HL-60 (cell line): Measurements from ENCODE around the gene KDM4C.

Experiments used
- TF ChIP-seq, protein P1 (sequence below): IDR thresholded peaks from 2 replicates; pipeline ENCODE4 v1.6.1; 2012; ENCODE audit warnings: low read depth; ENCODE audit not compliant: insufficient replicate concordance
- TF ChIP-seq, protein P2 (sequence below): IDR thresholded peaks from one replicate; pipeline ENCODE4 v1.5.1; 2011; ENCODE audit warnings: low read length, control low read depth, inconsistent platforms; ENCODE audit not compliant: insufficient read depth

DNA sequence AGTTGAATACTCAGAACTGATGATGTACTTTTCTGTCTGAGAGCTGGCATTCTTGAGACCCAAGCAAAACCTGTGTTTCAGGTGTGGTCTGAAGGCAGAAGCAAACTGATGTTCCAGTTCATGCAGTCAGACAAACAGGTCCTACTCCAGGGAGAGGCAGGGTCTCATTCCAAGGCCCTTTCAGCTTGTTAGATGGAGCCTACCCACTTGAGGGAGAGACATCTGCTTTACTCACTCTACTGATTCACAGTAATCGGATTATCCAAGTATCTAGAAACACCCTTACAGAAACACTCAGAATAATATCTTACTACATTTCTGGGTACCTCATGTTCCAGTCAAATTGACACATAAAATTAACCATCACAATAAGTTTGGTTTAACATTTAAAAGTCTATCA is 207.8 kb downstream of the KDM4C start:
- TF ChIP-seq, protein P1, sequence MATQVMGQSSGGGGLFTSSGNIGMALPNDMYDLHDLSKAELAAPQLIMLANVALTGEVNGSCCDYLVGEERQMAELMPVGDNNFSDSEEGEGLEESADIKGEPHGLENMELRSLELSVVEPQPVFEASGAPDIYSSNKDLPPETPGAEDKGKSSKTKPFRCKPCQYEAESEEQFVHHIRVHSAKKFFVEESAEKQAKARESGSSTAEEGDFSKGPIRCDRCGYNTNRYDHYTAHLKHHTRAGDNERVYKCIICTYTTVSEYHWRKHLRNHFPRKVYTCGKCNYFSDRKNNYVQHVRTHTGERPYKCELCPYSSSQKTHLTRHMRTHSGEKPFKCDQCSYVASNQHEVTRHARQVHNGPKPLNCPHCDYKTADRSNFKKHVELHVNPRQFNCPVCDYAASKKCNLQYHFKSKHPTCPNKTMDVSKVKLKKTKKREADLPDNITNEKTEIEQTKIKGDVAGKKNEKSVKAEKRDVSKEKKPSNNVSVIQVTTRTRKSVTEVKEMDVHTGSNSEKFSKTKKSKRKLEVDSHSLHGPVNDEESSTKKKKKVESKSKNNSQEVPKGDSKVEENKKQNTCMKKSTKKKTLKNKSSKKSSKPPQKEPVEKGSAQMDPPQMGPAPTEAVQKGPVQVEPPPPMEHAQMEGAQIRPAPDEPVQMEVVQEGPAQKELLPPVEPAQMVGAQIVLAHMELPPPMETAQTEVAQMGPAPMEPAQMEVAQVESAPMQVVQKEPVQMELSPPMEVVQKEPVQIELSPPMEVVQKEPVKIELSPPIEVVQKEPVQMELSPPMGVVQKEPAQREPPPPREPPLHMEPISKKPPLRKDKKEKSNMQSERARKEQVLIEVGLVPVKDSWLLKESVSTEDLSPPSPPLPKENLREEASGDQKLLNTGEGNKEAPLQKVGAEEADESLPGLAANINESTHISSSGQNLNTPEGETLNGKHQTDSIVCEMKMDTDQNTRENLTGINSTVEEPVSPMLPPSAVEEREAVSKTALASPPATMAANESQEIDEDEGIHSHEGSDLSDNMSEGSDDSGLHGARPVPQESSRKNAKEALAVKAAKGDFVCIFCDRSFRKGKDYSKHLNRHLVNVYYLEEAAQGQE, result no peak
- TF ChIP-seq, protein P2, sequence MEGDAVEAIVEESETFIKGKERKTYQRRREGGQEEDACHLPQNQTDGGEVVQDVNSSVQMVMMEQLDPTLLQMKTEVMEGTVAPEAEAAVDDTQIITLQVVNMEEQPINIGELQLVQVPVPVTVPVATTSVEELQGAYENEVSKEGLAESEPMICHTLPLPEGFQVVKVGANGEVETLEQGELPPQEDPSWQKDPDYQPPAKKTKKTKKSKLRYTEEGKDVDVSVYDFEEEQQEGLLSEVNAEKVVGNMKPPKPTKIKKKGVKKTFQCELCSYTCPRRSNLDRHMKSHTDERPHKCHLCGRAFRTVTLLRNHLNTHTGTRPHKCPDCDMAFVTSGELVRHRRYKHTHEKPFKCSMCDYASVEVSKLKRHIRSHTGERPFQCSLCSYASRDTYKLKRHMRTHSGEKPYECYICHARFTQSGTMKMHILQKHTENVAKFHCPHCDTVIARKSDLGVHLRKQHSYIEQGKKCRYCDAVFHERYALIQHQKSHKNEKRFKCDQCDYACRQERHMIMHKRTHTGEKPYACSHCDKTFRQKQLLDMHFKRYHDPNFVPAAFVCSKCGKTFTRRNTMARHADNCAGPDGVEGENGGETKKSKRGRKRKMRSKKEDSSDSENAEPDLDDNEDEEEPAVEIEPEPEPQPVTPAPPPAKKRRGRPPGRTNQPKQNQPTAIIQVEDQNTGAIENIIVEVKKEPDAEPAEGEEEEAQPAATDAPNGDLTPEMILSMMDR, result no peak
